ENCODE measurements around the gene TMEM63B.

Gene TMEM63B

GRCh38 chr6:44115866-44116265, 11.5 kb upstream of the TMEM63B start:
- in situ Hi-C loops (cut with HindIII; ENCODE audit: low sequenced_read_pairs), result no loop called here

GRCh38 chr6:44116641-44117382, 10.5 kb upstream of the TMEM63B start:
- in situ Hi-C loops (cut with HindIII; ENCODE audit: low sequenced_read_pairs), result no loop called here

- in situ Hi-C loops (cut with HindIII; ENCODE audit: low sequenced_read_pairs), result no loop called here
Observed at GRCh38 chr6:44117397-44118128, 9.8 kb upstream of the TMEM63B start.

GRCh38 chr6:44119704-44120262, 7.6 kb upstream of the TMEM63B start:
- in situ Hi-C loops (cut with HindIII; ENCODE audit: low sequenced_read_pairs), result no loop called here

- in situ Hi-C loops (cut with HindIII; ENCODE audit: low sequenced_read_pairs), result no loop called here
Observed at GRCh38 chr6:44120692-44121443, 6.5 kb upstream of the TMEM63B start.

GRCh38 chr6:44122801-44123200, 4.6 kb upstream of the TMEM63B start:
- in situ Hi-C loops (cut with HindIII; ENCODE audit: low sequenced_read_pairs), result no loop called here

GRCh38 chr6:44123544-44123943, 3.8 kb upstream of the TMEM63B start:
- in situ Hi-C loops (cut with HindIII; ENCODE audit: low sequenced_read_pairs), result no loop called here

- in situ Hi-C loops (cut with HindIII; ENCODE audit: low sequenced_read_pairs), result no loop called here
Observed at GRCh38 chr6:44126320-44127149, 819 bp upstream of the TMEM63B start.

GRCh38 chr6:44128020-44128917, 915 bp downstream of the TMEM63B start:
- in situ Hi-C loops (cut with HindIII; ENCODE audit: low sequenced_read_pairs), result no loop called here

GRCh38 chr6:44129841-44130322, 2.5 kb downstream of the TMEM63B start:
- in situ Hi-C loops (cut with HindIII; ENCODE audit: low sequenced_read_pairs), result loop anchor here (5.0 kb wide), 1 partner anchor 38 kb away; no protein-coding TSS in a partner anchor

GRCh38 chr6:44131892-44132291, 4.5 kb downstream of the TMEM63B start:
- in situ Hi-C loops (cut with HindIII; ENCODE audit: low sequenced_read_pairs), result loop anchor here (5.0 kb wide), 1 partner anchor 40 kb away; no protein-coding TSS in a partner anchor

GRCh38 chr6:44132476-44132875, 5.1 kb downstream of the TMEM63B start:
- in situ Hi-C loops (cut with HindIII; ENCODE audit: low sequenced_read_pairs), result loop anchor here (5.0 kb wide), 1 partner anchor 40 kb away; no protein-coding TSS in a partner anchor

- in situ Hi-C loops (cut with HindIII; ENCODE audit: low sequenced_read_pairs), result loop anchor here (5.0 kb wide), 1 partner anchor 41 kb away; no protein-coding TSS in a partner anchor
Observed at GRCh38 chr6:44133003-44133931, 5.9 kb downstream of the TMEM63B start.

GRCh38 chr6:44133981-44134711, 6.8 kb downstream of the TMEM63B start:
- in situ Hi-C loops (cut with HindIII; ENCODE audit: low sequenced_read_pairs), result loop anchor here (5.0 kb wide), 1 partner anchor 42 kb away; no protein-coding TSS in a partner anchor

- in situ Hi-C loops (cut with HindIII; ENCODE audit: low sequenced_read_pairs), result no loop called here
Observed at GRCh38 chr6:44135173-44135758, 7.9 kb downstream of the TMEM63B start.

- in situ Hi-C loops (cut with HindIII; ENCODE audit: low sequenced_read_pairs), result no loop called here
Observed at GRCh38 chr6:44135875-44136274, 8.5 kb downstream of the TMEM63B start.
